H1 (cell line): ENCODE data around the gene VSTM2B. TPM values are rescaled to one million over a fixed set of nuclear protein-coding genes. Genes with fewer than 3 reads are reported as not detected.

Experiments
- ASH2L ChIP-seq: fragments of 200-600, 300-600 bp; sonication (generic); IDR thresholded peaks from one replicate; pipeline ENCODE4 v1.7.1; 2017; ENCODE audit warnings: low read length
- BRCA1 ChIP-seq: IDR thresholded peaks from 2 replicates; pipeline ENCODE4 v1.6.1; 2012; ENCODE audit warnings: low read depth, low read length, improper control_type of control experiment
- CEBPB ChIP-seq: IDR thresholded peaks from 2 replicates; pipeline ENCODE4 v1.6.1; 2012; ENCODE audit warnings: low read depth, low read length
- CHD2 ChIP-seq: IDR thresholded peaks from 2 replicates; pipeline ENCODE4 v1.6.1; 2012; ENCODE audit warnings: low read length, improper control_type of control experiment
- CREB1 ChIP-seq: IDR thresholded peaks from 2 replicates; pipeline ENCODE4 v1.6.1; 2012; ENCODE audit warnings: inconsistent platforms
- EGR1 ChIP-seq: IDR thresholded peaks from 2 replicates; pipeline ENCODE4 v1.6.1; 2011; ENCODE audit warnings: low read depth, low read length, borderline replicate concordance
- EP300 ChIP-seq, 2 experiments: IDR thresholded peaks; 1 replicate in 1 of 2; 2 replicates in 1 of 2; pipeline ENCODE4 v1.6.1; 2011 to 2012; ENCODE audit warnings: low read depth in 2 of 2, low read length in 2 of 2, mild to moderate bottlenecking in 2 of 2, borderline replicate concordance in 1 of 2, inconsistent platforms in 1 of 2, moderate library complexity in 1 of 2
- KDM5A ChIP-seq: fragments of 200-600 bp; IDR thresholded peaks from 2 replicates; pipeline ENCODE4 v1.7.1; 2012; ENCODE audit warnings: mild to moderate bottlenecking, low read length, inconsistent platforms, mixed read lengths
- MAFK ChIP-seq: IDR thresholded peaks from 2 replicates; pipeline ENCODE4 v1.6.1; 2012; ENCODE audit warnings: low read depth, mild to moderate bottlenecking, improper control_type of control experiment, low read length
- POLR2AphosphoS5 ChIP-seq: IDR thresholded peaks from 2 replicates; pipeline ENCODE4 v1.6.1; 2011; ENCODE audit warnings: low read depth, low read length
- RAD21 ChIP-seq, 2 experiments: IDR thresholded peaks in 1 of 2; conservative IDR thresholded peaks in 1 of 2; 2 replicates each; pipeline ENCODE4 v1.6.1; 2011; ENCODE audit warnings: low read depth in 2 of 2, low read length in 2 of 2, improper control_type of control experiment in 1 of 2, inconsistent platforms in 1 of 2, mild to moderate bottlenecking in 1 of 2, moderate library complexity in 1 of 2
- RBBP5 ChIP-seq: IDR thresholded peaks from 2 replicates; pipeline ENCODE4 v1.7.1; 2012; ENCODE audit warnings: low read depth, mild to moderate bottlenecking, inconsistent platforms, low read length, moderate library complexity, borderline replicate concordance
- RXRA ChIP-seq: IDR thresholded peaks from 2 replicates; pipeline ENCODE4 v1.6.1; 2011; ENCODE audit warnings: low read depth, mild to moderate bottlenecking, low read length, moderate library complexity; ENCODE audit not compliant: insufficient read depth
- SAP30 ChIP-seq: fragments of 300-600 bp; sonication (generic); IDR thresholded peaks from 2 replicates; pipeline ENCODE4 v1.7.1; 2012; ENCODE audit warnings: low read length, moderate library complexity, mild to moderate bottlenecking, inconsistent platforms; ENCODE audit not compliant: insufficient read depth, insufficient replicate concordance
- SIN3A ChIP-seq, 2 experiments: IDR thresholded peaks in 1 of 2; conservative IDR thresholded peaks in 1 of 2; 2 replicates each; pipeline ENCODE4 v1.6.1; 2011 to 2012; ENCODE audit warnings: low read length in 2 of 2, improper control_type of control experiment in 1 of 2, low read depth in 1 of 2, mild to moderate bottlenecking in 1 of 2
- SIX5 ChIP-seq: IDR thresholded peaks from 2 replicates; pipeline ENCODE4 v1.6.1; 2011; ENCODE audit warnings: mild to moderate bottlenecking, low read depth, low read length
- SP2 ChIP-seq: IDR thresholded peaks from 2 replicates; pipeline ENCODE4 v1.6.1; 2012; ENCODE audit warnings: mild to moderate bottlenecking, low read length, inconsistent platforms
- SP4 ChIP-seq: IDR thresholded peaks from 2 replicates; pipeline ENCODE4 v1.6.1; 2012; ENCODE audit warnings: low read length, inconsistent platforms
- SRF ChIP-seq: IDR thresholded peaks from 2 replicates; pipeline ENCODE4 v1.6.1; 2011; ENCODE audit warnings: mild to moderate bottlenecking, low read depth, low read length, moderate library complexity
- TBP ChIP-seq: IDR thresholded peaks from 2 replicates; pipeline ENCODE4 v1.6.1; 2011; ENCODE audit warnings: low read depth, low read length, improper control_type of control experiment
- TCF12 ChIP-seq: IDR thresholded peaks from 2 replicates; pipeline ENCODE4 v1.6.1; 2011; ENCODE audit warnings: low read depth, mild to moderate bottlenecking, low read length
- polyA plus RNA-seq, 7 experiments: library from polyadenylated mRNA; depleted of rRNA in 3 of 7; stranded (reverse) in 5 of 7; unstranded in 2 of 7; fragments of >200 nt in 5 of 7; fragments of 200-250 nt in 2 of 7; gene quantifications; 1 replicate in 5 of 7; 2 replicates in 1 of 7; 4 replicates in 1 of 7; pipeline versions ENCODE4 v1.2.1 to v1.2.3, GENCODE V29; 2011 to 2013; ENCODE audit warnings: missing spikeins in 2 of 7, mixed read lengths in 2 of 7
- total RNA-seq: library from RNA; stranded (reverse); fragmentation: NEBNext Ultra II Directional; extraction: Animal tissue kit (Norgen Biotek cat#: 25700); gene quantifications from 2 replicates; pipeline ENCODE4 v1.2.1, GENCODE V29; 2021
- TF ChIP-seq, protein P1 (sequence below), 3 experiments: IDR thresholded peaks; 1 replicate in 2 of 3; 2 replicates in 1 of 3; pipeline versions ENCODE4 v1.5.1 to v1.6.1; 2011; ENCODE audit warnings: low read length in 3 of 3, mild to moderate bottlenecking in 3 of 3, inconsistent platforms in 2 of 3, low read depth in 1 of 3, moderate library complexity in 1 of 3; ENCODE audit not compliant: insufficient read depth in 1 of 3; ENCODE audit errors: control extremely low read depth in 1 of 3

The VSTM2B gene
- total and polyA plus RNA-seq, 2 of the 8 experiments (the other 6 are each of a cell fraction or from before 2014, with no cell fraction given), result 0.82 to 1.5 TPM

DNA sequence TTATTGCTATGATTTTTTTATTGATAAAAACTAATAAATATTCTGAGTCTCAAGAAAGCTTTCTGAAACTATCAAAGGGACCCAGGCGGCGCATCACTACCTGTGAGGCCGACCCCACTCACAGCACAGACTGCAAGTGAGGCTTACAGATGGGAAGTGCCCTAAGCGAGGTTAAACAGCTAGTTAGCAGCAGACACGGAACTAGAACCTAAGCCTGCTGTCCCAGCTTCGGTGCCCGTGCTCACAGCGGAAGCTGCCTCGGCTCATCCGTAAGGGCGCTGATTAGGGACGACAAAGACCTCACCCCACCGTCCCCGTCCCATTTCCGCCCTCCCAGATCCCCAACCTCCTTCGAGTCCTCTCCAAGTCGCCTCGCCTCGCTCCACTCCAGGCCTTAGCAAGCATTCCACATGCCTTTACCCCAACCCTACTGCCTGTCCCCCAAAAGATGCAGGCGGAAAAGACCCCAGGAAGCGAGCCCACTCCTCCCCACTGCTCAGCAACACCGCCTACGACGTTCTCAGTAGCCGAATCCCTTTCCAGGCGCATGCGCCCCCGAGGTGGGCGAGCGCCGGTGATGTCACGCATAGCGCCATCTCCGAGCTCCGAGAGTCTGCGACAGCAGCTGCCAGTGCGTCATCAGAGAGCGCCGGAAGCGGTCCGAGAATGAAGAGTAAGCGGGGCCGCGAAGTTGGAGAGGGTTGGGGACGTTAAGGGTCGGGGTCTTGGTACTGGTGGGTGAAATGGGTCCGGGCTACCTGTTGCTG lies 80.0 kb downstream of the VSTM2B start, which contains the start of gene POP4 (continued):
- TF ChIP-seq EGR1 (peak; percentile 26; the same call in 1 of the 2 replicates), SP2 (no peak), TBP (peak; percentile 90), MAFK (no peak), CHD2 (0 out of 2 replicates have a peak, but pooled peaks have one; percentile 33), SIN3A (conservative IDR thresholded peaks at IDR 0.05 in 1 of 2, IDR thresholded peaks at IDR 0.05 in 1 of 2; ENCODE audit: low read depth in 1 of 2, low read length in 2 of 2) (peak; percentile 88 to 99; a peak in 3 of 4 replicates), KDM5A (peak; percentile 95), POLR2AphosphoS5 (peak; percentile 95), ASH2L (peak; percentile 94), SRF (peak; percentile 88), RXRA (no peak), RBBP5 (peak; percentile 67; the same call in 1 of the 2 replicates), CEBPB (no peak), TCF12 (no peak), BRCA1 (no peak; the same call in 1 of the 2 replicates), CREB1 (peak; percentile 99), SP4 (no peak), SIX5 (no peak), EP300 (IDR thresholded peaks at IDR 0.05; ENCODE audit: borderline replicate concordance in 1 of 2, low read depth in 2 of 2, low read length in 2 of 2) (no peak), RAD21 (IDR thresholded peaks at IDR 0.05 in 1 of 2, conservative IDR thresholded peaks at IDR 0.05 in 1 of 2; ENCODE audit: low read depth in 2 of 2, low read length in 2 of 2) (no peak), SAP30 (no peak)
- TF ChIP-seq, protein P1, sequence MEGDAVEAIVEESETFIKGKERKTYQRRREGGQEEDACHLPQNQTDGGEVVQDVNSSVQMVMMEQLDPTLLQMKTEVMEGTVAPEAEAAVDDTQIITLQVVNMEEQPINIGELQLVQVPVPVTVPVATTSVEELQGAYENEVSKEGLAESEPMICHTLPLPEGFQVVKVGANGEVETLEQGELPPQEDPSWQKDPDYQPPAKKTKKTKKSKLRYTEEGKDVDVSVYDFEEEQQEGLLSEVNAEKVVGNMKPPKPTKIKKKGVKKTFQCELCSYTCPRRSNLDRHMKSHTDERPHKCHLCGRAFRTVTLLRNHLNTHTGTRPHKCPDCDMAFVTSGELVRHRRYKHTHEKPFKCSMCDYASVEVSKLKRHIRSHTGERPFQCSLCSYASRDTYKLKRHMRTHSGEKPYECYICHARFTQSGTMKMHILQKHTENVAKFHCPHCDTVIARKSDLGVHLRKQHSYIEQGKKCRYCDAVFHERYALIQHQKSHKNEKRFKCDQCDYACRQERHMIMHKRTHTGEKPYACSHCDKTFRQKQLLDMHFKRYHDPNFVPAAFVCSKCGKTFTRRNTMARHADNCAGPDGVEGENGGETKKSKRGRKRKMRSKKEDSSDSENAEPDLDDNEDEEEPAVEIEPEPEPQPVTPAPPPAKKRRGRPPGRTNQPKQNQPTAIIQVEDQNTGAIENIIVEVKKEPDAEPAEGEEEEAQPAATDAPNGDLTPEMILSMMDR (IDR thresholded peaks at IDR 0.05; ENCODE audit: control extremely low read depth in 1 of 3, insufficient read depth in 1 of 3, low read depth in 1 of 3, low read length in 3 of 3), result no peak
